DMS79 treated with DMSO at 0.1 percent for 48 hours (cell line): ENCODE data around the gene PMF1.
"Not testable (repeated sequence)": the region's sequence is repeated elsewhere in the genome, so short reads cannot be mapped to it uniquely, and the experiment has no call there.

Experiments
- DNase-seq: peaks from one replicate; lab custom pipeline; 2025; lab: John Stamatoyannopoulos, UW

The PMF1 gene

GRCh38 chr1:156212833-156213643, at the start of gene PMF1:
Gene PMF1, plus strand, starts transcription at chr1:156213007. Its CDS starts 9 bp downstream, at chr1:156213016.
- peak; percentile 92 for DNase-seq

- no peak for DNase-seq
Observed at GRCh38 chr1:156163712-156164111, 49.1 kb upstream of the PMF1 start.

GRCh38 chr1:156164125-156164831, 48.5 kb upstream of the PMF1 start:
- no peak for DNase-seq

GRCh38 chr1:156165083-156165482, 47.7 kb upstream of the PMF1 start:
- no peak for DNase-seq

- no peak for DNase-seq
Observed at GRCh38 chr1:156167536-156167935, 45.3 kb upstream of the PMF1 start.

GRCh38 chr1:156172696-156173470, 39.9 kb upstream of the PMF1 start:
- no peak for DNase-seq

- no peak for DNase-seq
Observed at GRCh38 chr1:156176610-156177210, 36.1 kb upstream of the PMF1 start.

- DNase-seq = no peak
Observed at GRCh38 chr1:156177919-156178654, 34.7 kb upstream of the PMF1 start.

- no peak for DNase-seq
Observed at GRCh38 chr1:156180471-156180870, 32.3 kb upstream of the PMF1 start.

GRCh38 chr1:156181391-156181924, 31.3 kb upstream of the PMF1 start:
- not testable (repeated sequence) for DNase-seq

- not testable (repeated sequence) for DNase-seq
Observed at GRCh38 chr1:156182010-156182779, 30.6 kb upstream of the PMF1 start.

- not testable (repeated sequence) for DNase-seq
Observed at GRCh38 chr1:156186347-156187177, 26.2 kb upstream of the PMF1 start.

- not testable (repeated sequence) for DNase-seq
Observed at GRCh38 chr1:156190265-156190664, 22.5 kb upstream of the PMF1 start.

- no peak for DNase-seq
Observed at GRCh38 chr1:156191292-156191964, 21.4 kb upstream of the PMF1 start.

- DNase-seq = no peak
Observed at GRCh38 chr1:156193208-156193487, 19.7 kb upstream of the PMF1 start.

GRCh38 chr1:156193488-156194299, 19.1 kb upstream of the PMF1 start, which contains the start of gene SLC25A44:
Gene SLC25A44, plus strand, starts transcription at chr1:156194104. Its CDS starts 5,744 bp downstream, at chr1:156199848.
- DNase-seq = peak; percentile 98

GRCh38 chr1:156194300-156194652, 18.5 kb upstream of the PMF1 start:
- DNase-seq = no peak

GRCh38 chr1:156195853-156196252, 17.0 kb upstream of the PMF1 start:
- no peak for DNase-seq
